Type B pancreatic cell (in vitro differentiated cells): ENCODE data around the gene SS18L1. TPM values are rescaled to one million over a fixed set of nuclear protein-coding genes. Genes with fewer than 3 reads are reported as not detected.
"Not testable (repeated sequence)": the region's sequence is repeated elsewhere in the genome, so short reads cannot be mapped to it uniquely, and the experiment has no call there.

Source experiments
- DNase-seq: peaks from one replicate; pipeline ENCODE4 v3.0.0; 2021; ENCODE audit warnings: mixed read lengths; ENCODE audit not compliant: unreplicated experiment; ENCODE audit errors: extremely low spot score
- H3K27ac Mint-ChIP-seq: 2 replicates; pipeline ENCODE4 v1.8.0; 2021; ENCODE audit warnings: mild to moderate bottlenecking, mixed read lengths
- H3K27me3 Mint-ChIP-seq: 2 replicates; pipeline ENCODE4 v1.8.0; 2021; ENCODE audit warnings: mixed read lengths
- H3K36me3 Mint-ChIP-seq: 2 replicates; pipeline ENCODE4 v1.8.0; 2021; ENCODE audit warnings: mixed read lengths
- H3K4me1 Mint-ChIP-seq: one replicate; pipeline ENCODE4 v1.8.0; 2021; ENCODE audit warnings: mixed read lengths; ENCODE audit not compliant: unreplicated experiment
- H3K4me3 Mint-ChIP-seq: 2 replicates; pipeline ENCODE4 v1.8.0; 2021; ENCODE audit warnings: mild to moderate bottlenecking, mixed read lengths
- H3K9me3 Mint-ChIP-seq: 2 replicates; pipeline ENCODE4 v1.8.0; 2021; ENCODE audit warnings: mixed read lengths
- CTCF ChIP-seq: fragments of 200-600 bp; sonication (generic); conservative IDR thresholded peaks from 2 replicates; pipeline ENCODE4 v1.5.0; 2021; ENCODE audit warnings: antibody characterized with exemption, mild to moderate bottlenecking
- total RNA-seq: library from RNA; stranded (reverse); gene quantifications from 2 replicates; pipeline ENCODE4 v1.2.1, GENCODE V29; 2021; ENCODE audit warnings: low replicate concordance

SS18L1 gene
- total RNA-seq, 1 donor from 2014 or later, result 25.5 TPM

DNA sequence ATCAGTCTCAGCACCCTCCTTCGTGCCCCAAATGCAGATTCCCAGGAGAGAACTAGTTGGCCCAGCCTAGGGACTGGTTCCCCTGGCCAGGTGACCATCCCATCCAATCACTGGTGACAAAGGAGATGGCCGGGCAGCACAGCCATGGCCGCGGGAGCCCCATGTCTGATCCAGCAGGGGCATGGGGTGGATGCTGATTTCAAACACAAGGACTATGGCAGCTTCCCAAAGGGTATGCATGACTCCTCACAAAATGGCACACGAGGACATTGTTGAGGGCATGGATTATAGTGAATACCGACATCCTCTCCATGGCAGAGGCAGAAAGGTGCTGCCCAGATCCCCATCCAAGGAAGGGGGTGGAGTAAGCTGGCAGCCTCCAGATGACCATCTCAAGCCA lies 31.2 kb upstream of the SS18L1 start:
- no peak for DNase-seq
- TF ChIP-seq CTCF, result no peak
- H3K27ac Mint-ChIP-seq, result no peak overlapping the region

DNA sequence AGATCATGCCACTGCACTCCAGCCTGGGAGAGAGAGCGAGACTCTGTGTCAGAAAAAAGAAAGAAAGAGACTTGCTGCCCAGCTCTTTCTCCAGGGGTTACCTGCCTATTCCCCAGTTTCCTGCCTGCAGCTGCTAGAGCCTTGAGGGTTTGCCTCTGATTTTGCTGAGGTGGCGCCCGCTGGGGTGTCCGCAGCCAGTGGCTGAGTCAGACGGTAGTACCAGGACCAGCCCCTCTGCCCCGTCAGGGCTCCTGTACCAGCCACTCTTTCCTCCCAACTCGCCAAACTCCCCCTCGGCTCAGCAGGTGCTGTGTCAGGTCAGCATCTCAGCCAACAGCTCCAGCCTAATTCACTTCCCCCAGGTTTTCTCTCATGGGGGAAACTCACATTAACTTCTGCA lies 28.7 kb upstream of the SS18L1 start:
- H3K4me1 Mint-ChIP-seq, result no peaks in the 10 kb centered on the region
- no peak for TF ChIP-seq CTCF
- no peak overlapping the region for H3K27ac Mint-ChIP-seq
- H3K36me3 Mint-ChIP-seq, result no peaks in the 10 kb centered on the region
- no peak overlapping the region for H3K4me3 Mint-ChIP-seq
- peaks cover 25% of the 10 kb centered on the region for H3K27me3 Mint-ChIP-seq
- no peak for DNase-seq
- H3K9me3 Mint-ChIP-seq, result no peaks in the 10 kb centered on the region

More for the DNA sequence above, 31.2 kb upstream of the SS18L1 start:
- no peaks in the 10 kb centered on the region for H3K36me3 Mint-ChIP-seq
- H3K9me3 Mint-ChIP-seq, result peaks cover 8% of the 10 kb centered on the region
- H3K4me1 Mint-ChIP-seq, result no peaks in the 10 kb centered on the region
- no peak overlapping the region for H3K4me3 Mint-ChIP-seq
- peaks cover 15% of the 10 kb centered on the region for H3K27me3 Mint-ChIP-seq

DNA sequence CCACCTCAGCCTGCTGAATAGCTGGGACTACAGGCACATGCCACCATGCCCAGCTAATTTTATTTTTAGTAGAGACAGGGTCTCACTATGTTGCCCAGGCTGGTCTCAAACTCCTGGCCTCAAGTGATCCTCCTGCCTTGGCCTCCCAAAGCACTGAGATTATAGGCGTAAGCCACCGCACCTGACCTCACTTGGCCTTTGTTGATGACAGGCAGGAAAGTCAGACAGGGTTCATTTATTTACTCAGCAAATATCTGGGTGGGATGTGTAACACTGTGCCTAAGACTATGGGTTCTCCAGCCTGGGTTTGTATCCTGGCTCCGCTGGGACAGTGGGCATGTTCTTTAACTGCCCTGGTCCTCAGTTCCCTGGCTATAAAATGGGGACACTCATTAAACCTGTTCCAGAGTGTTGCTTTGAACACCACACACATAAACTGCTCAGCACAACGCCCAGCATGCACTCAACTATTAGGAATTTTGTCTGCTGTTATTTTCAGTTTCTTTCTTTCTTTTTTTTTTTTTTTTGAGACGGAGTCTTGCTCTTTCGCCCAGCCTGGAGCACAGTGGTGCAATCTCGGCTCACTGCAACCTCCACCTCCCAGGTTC lies 27.7 kb upstream of the SS18L1 start:
- H3K4me3 Mint-ChIP-seq, H3K27ac Mint-ChIP-seq, H3K9me3 Mint-ChIP-seq, DNase-seq, H3K36me3 Mint-ChIP-seq, H3K4me1 Mint-ChIP-seq: not testable (repeated sequence)
- peaks cover 25% of the 10 kb centered on the region for H3K27me3 Mint-ChIP-seq

- TF ChIP-seq CTCF, result no peak
- peak overlapping the region; percentile 50 for H3K27ac Mint-ChIP-seq
Measured at GRCh38 chr20:62116558-62117361, 26.8 kb upstream of the SS18L1 start.

GRCh38 chr20:62117362-62117646 lies 26.3 kb upstream of the SS18L1 start:
- peaks cover 28% of the 10 kb centered on the region for H3K27me3 Mint-ChIP-seq
- no peak overlapping the region for H3K4me3 Mint-ChIP-seq
- no peak for DNase-seq
- no peak for TF ChIP-seq CTCF
- H3K4me1 Mint-ChIP-seq, result no peaks in the 10 kb centered on the region
- no peaks in the 10 kb centered on the region for H3K36me3 Mint-ChIP-seq
- H3K27ac Mint-ChIP-seq, result peak overlapping the region; percentile 50
- no peaks in the 10 kb centered on the region for H3K9me3 Mint-ChIP-seq

More at GRCh38 chr20:62116558-62117361, 26.8 kb upstream of the SS18L1 start:
- Mint-ChIP-seq H3K4me1 (no peaks in the 10 kb centered on the region), H3K9me3 (no peaks in the 10 kb centered on the region), H3K36me3 (no peaks in the 10 kb centered on the region), H3K4me3 (no peak overlapping the region), H3K27me3 (peaks cover 28% of the 10 kb centered on the region)
- DNase-seq, result no peak

- no peak for TF ChIP-seq CTCF
- Mint-ChIP-seq H3K4me3 (no peak overlapping the region), H3K4me1 (no peaks in the 10 kb centered on the region)
Measured at GRCh38 chr20:62117658-62118057, 25.9 kb upstream of the SS18L1 start.

More at GRCh38 chr20:62117658-62118057, 25.9 kb upstream of the SS18L1 start:
- H3K9me3 Mint-ChIP-seq, result no peaks in the 10 kb centered on the region
- no peaks in the 10 kb centered on the region for H3K36me3 Mint-ChIP-seq
- H3K27me3 Mint-ChIP-seq, result peaks cover 28% of the 10 kb centered on the region
- no peak for DNase-seq
- peak overlapping the region; percentile 50 for H3K27ac Mint-ChIP-seq
